Metanephros (tissue), 1 donor: ENCODE measurements around the gene RPS6KL1. TPM values are rescaled to one million over a fixed set of nuclear protein-coding genes. Genes with fewer than 3 reads are reported as not detected.

Experiments used
- total RNA-seq: library from RNA; depleted of rRNA; stranded (reverse); fragments of >200 nt; gene quantifications from one replicate; pipeline ENCODE4 v1.2.3, GENCODE V29; 2014

RPS6KL1 gene
- total RNA-seq: 2.1 TPM

GRCh38 chr14:74922752-74923401 is at the start of gene RPS6KL1:
Gene RPS6KL1, minus strand, starts transcription at chr14:74923260. Its CDS starts 1,719 bp downstream, at chr14:74921541.

GRCh38 chr14:74955229-74956026 is 32.4 kb upstream of the RPS6KL1 start, which contains the start of gene PGF:
Gene PGF, minus strand, starts transcription at chr14:74955597. Its CDS starts 355 bp downstream, at chr14:74955242.

GRCh38 chr14:74881431-74882102 is 41.5 kb downstream of the RPS6KL1 start, which contains the start of gene DLST:
Gene DLST, plus strand, starts transcription at chr14:74881916. Its CDS starts 38 bp downstream, at chr14:74881954.

GRCh38 chr14:74875941-74876913 is 46.8 kb downstream of the RPS6KL1 start, which contains the start of gene PROX2:
Gene PROX2, minus strand, starts transcription at chr14:74876145. Its CDS starts 12,311 bp downstream, at chr14:74863834.

Other genes starting within 250 kb of the RPS6KL1 start
- gene AREL1, start 210.2 kb downstream of the RPS6KL1 start, total RNA-seq: 28.0 TPM
- 23.1 TPM for gene FCF1, start 210.1 kb downstream of the RPS6KL1 start, total RNA-seq
- 70.0 TPM for gene YLPM1, start 159.9 kb downstream of the RPS6KL1 start, total RNA-seq
- gene PROX2, start 47.1 kb downstream of the RPS6KL1 start, total RNA-seq: not detected
- 72.3 TPM for gene DLST, start 41.3 kb downstream of the RPS6KL1 start, total RNA-seq
- gene PGF, start 32.3 kb upstream of the RPS6KL1 start, total RNA-seq: 9.6 TPM
- 39.3 TPM for gene EIF2B2, start 79.7 kb upstream of the RPS6KL1 start, total RNA-seq
- 42.4 TPM for gene MLH3, start 128.2 kb upstream of the RPS6KL1 start, total RNA-seq
- 13.8 TPM for gene ACYP1, start 140.8 kb upstream of the RPS6KL1 start, total RNA-seq
- 4.5 TPM for gene ZC2HC1C, start 146.4 kb upstream of the RPS6KL1 start, total RNA-seq
- gene NEK9, start 203.8 kb upstream of the RPS6KL1 start, total RNA-seq: 110 TPM